Gastroesophageal sphincter (tissue), 4 donors: ENCODE measurements around the gene ATM. TPM values are rescaled to one million over a fixed set of nuclear protein-coding genes. Genes with fewer than 3 reads are reported as not detected.

ENCODE experiments used
- ATAC-seq: fragments of 150-250 bp; one replicate; pipeline ENCODE4 v1.9.1; 2016; ENCODE audit warnings: mild to moderate bottlenecking, moderate library complexity
- H3K27ac ChIP-seq, 4 donors: fragments of 200-600 bp; sonication (generic) in 3 of 4; 1 replicate in 3 of 4; 2 replicates in 1 of 4; pipeline ENCODE4 v1.5.1; 2016 to 2019
- H3K27me3 ChIP-seq: fragments of 200-600 bp; sonication (generic); one replicate; pipeline ENCODE4 v1.5.1; 2019
- H3K36me3 ChIP-seq, 2 donors: fragments of 200-600 bp; sonication (generic); one replicate each; pipeline ENCODE4 v1.5.1; 2019; ENCODE audit warnings: control low read depth in 1 of 2
- H3K4me1 ChIP-seq, 3 donors: fragments of 200-600 bp; sonication (generic); 1 replicate in 2 of 3; 2 replicates in 1 of 3; pipeline ENCODE4 v1.5.1; 2016 to 2019; ENCODE audit warnings: control low read depth in 2 of 3
- H3K4me3 ChIP-seq, 2 donors: fragments of 200-600 bp; sonication (generic); one replicate each; pipeline ENCODE4 v1.5.1; 2019; ENCODE audit warnings: mild to moderate bottlenecking in 1 of 2, moderate library complexity in 1 of 2
- H3K9me3 ChIP-seq, 3 donors: fragments of 200-600 bp; sonication (generic); one replicate each; pipeline ENCODE4 v1.5.1; 2017 to 2019; ENCODE audit warnings: control low read depth in 2 of 3
- EP300 ChIP-seq: sonication (generic); formaldehyde crosslinking; IDR thresholded peaks from one replicate; pipeline ENCODE4 v1.6.1; 2017; ENCODE audit warnings: antibody characterized with exemption, mild to moderate bottlenecking
- POLR2A ChIP-seq, 2 donors: fragments of 450-650 bp; IDR thresholded peaks; one replicate each; pipeline ENCODE4 v1.6.1; 2017; ENCODE audit warnings: antibody characterized with exemption in 2 of 2, mild to moderate bottlenecking in 2 of 2, moderate library complexity in 1 of 2
- POLR2AphosphoS5 ChIP-seq: sonication (generic); formaldehyde crosslinking; IDR thresholded peaks from one replicate; pipeline ENCODE4 v1.6.1; 2017; ENCODE audit warnings: antibody characterized with exemption
- WGBS, 2 donors: methylation state at CpG; one replicate each; pipeline ENCODE4 v1.1.5; 2018; ENCODE audit warnings: low coverage in 1 of 2; 5-methylcytosine and 5-hydroxymethylcytosine counted together
- total RNA-seq, 4 donors: library from RNA; depleted of rRNA; stranded (reverse); fragments of >200 nt; gene quantifications; one replicate each; pipeline ENCODE4 v1.1.0, GENCODE V29; 2016
- TF ChIP-seq, protein P1 (sequence below), 4 experiments: fragments of 200-600 bp in 2 of 4; fragments of 450-650 bp in 2 of 4; sonication (generic) in 1 of 4; IDR thresholded peaks; one replicate each; pipeline ENCODE4 v1.5.1; 2017 to 2019; ENCODE audit warnings: antibody characterized with exemption in 4 of 4, mild to moderate bottlenecking in 2 of 4, moderate library complexity in 2 of 4

The ATM gene
- total RNA-seq, 4 donors from 2014 or later: 36.3 to 88.6 (median 50.2) TPM

DNA sequence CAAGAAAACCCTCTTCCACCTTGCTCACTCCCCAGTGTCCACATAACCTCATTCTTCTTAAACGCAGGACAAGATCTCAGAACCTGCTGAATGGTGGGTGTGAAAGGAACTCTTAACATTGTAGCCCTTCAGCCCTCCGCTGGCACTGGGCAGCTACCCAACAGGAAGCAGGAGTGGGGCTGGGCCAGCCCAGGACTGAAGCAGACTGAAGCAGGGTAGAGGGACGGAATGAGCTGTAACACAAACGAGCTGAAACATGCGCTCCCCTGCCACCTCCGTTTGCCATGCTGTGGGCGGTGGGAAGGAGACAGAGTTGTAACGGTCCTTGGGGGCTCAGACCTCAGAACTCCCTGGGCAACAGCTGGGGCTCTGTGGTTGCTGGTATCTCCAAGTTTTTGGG, 24.0 kb upstream of the ATM start:
- TF ChIP-seq POLR2A (IDR thresholded peaks at IDR 0.05): no peak
- no peak for TF ChIP-seq EP300
- TF ChIP-seq, protein P1, sequence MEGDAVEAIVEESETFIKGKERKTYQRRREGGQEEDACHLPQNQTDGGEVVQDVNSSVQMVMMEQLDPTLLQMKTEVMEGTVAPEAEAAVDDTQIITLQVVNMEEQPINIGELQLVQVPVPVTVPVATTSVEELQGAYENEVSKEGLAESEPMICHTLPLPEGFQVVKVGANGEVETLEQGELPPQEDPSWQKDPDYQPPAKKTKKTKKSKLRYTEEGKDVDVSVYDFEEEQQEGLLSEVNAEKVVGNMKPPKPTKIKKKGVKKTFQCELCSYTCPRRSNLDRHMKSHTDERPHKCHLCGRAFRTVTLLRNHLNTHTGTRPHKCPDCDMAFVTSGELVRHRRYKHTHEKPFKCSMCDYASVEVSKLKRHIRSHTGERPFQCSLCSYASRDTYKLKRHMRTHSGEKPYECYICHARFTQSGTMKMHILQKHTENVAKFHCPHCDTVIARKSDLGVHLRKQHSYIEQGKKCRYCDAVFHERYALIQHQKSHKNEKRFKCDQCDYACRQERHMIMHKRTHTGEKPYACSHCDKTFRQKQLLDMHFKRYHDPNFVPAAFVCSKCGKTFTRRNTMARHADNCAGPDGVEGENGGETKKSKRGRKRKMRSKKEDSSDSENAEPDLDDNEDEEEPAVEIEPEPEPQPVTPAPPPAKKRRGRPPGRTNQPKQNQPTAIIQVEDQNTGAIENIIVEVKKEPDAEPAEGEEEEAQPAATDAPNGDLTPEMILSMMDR (IDR thresholded peaks at IDR 0.05): no peak
- TF ChIP-seq POLR2AphosphoS5: no peak

DNA sequence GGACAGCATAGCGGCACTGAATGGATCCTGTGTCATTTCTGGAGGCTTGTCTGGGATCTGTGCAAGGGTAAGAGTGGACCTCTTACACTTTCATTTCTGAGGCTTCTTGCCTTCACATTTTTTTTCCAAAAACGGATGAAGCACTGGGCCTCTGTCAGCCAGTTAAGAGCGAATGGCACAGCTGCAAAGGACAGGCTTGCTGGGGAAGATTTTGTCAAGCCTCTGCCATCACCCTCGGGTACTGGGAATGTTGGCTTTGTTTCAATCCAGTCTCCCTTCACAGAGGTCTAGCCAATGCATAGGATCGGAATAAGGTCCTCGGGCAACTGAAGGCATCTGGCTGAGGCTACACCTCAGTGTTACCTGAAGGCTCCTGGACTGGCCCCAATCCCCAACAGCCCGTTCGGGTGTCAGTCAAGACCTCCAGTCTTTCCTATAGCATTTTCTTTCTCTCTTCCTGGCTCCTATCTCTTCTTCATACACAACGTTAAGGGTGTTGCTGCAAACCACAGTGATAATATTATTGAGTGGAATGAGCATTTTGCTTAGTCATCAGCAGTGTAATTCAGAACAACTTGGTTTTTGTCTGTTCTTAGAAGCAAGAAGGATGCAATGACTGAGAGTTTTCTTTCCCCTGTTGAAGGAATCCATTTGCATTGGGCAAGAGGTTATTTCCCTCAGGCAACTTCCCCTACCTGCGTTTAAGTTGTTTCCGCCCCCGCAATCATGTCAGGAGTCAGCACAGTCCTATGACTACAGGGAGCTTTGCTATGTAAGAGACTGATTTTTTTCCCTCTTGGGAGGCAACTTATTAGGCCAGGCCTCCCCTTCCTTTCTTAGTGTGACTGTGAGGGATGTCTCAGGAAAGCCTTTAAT, 23.2 kb upstream of the ATM start:
- H3K4me1 ChIP-seq: no peaks in the 10 kb centered on the region
- TF ChIP-seq, protein P1 (IDR thresholded peaks at IDR 0.05): no peak
- TF ChIP-seq EP300 (no peak), POLR2A (IDR thresholded peaks at IDR 0.05) (no peak), POLR2AphosphoS5 (no peak)
- H3K36me3 ChIP-seq: peaks cover 0 to 36% of the 10 kb centered on the region in 2 donors
- no peak for ATAC-seq
- no peaks in the 10 kb centered on the region for H3K9me3 ChIP-seq
- no peaks in the 10 kb centered on the region for H3K27me3 ChIP-seq
- WGBS, 2 donors: 81 to 84% methylated on average over 11 of the region's 12 CpGs
- no peak overlapping the region for H3K4me3 ChIP-seq
- no peak overlapping the region for H3K27ac ChIP-seq

More for the DNA sequence above, 24.0 kb upstream of the ATM start:
- 83 to 100% methylated on average over 1 to 3 of the region's 8 CpGs for WGBS, 2 donors
- Histone ChIP-seq H3K4me3 (no peak overlapping the region), H3K27ac (no peak overlapping the region), H3K9me3 (no peaks in the 10 kb centered on the region), H3K27me3 (no peaks in the 10 kb centered on the region), H3K36me3 (peaks cover 0 to 34% of the 10 kb centered on the region in 2 donors), H3K4me1 (no peaks in the 10 kb centered on the region)
- ATAC-seq: no peak

DNA sequence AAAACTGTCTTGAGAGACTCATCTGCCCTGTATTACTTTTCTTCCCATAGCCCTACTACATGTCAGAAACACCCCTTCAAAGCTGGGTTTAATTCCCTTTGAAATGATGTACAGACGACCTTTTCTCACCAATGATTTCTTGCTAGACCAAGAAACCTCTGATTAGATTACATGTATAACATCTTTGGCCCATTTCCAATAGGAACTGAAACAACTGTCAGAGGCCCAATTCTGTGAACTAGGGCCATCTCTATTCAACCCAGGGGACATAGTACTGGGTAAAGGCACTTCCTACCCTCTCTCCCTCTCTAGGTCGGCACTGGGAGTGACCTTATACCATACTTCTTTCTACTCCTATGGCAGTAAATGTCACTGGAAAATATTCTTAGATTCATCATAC, 19.8 kb upstream of the ATM start:
- ATAC-seq: no peak
- Histone ChIP-seq H3K9me3 (no peaks in the 10 kb centered on the region), H3K36me3 (peaks cover 0 to 52% of the 10 kb centered on the region in 2 donors), H3K27ac (no peak overlapping the region), H3K27me3 (no peaks in the 10 kb centered on the region), H3K4me3 (no peak overlapping the region), H3K4me1 (no peaks in the 10 kb centered on the region)
- WGBS, 2 donors: 78 to 90% methylated on average over 1 to 2 of the region's 2 CpGs
- TF ChIP-seq, protein P1 (IDR thresholded peaks at IDR 0.05): no peak
- TF ChIP-seq POLR2AphosphoS5 (no peak), POLR2A (IDR thresholded peaks at IDR 0.05) (no peak), EP300 (no peak)

DNA sequence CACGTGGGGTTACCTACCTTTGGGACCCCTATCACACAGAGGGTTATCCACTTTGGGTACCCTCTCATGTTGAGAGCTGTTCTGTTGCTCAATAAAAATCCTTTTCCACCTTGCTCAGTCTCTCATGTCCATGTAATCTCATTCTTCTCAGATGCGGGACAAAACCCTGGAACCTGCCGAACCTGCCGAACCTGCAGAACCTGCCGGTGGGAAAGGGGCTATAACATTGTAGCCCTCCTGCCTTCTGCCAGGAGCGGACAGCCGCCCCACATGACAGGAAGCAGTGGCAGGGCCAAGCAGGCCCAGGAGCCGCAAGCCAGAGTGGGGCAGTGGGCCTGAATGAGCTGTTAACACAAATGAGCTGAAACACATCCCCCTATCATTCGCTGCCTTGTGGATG, 18.5 kb upstream of the ATM start:
- Histone ChIP-seq H3K36me3 (peaks cover 0 to 58% of the 10 kb centered on the region in 2 donors), H3K27ac (no peak overlapping the region), H3K4me1 (no peaks in the 10 kb centered on the region), H3K27me3 (no peaks in the 10 kb centered on the region), H3K4me3 (no peak overlapping the region), H3K9me3 (no peaks in the 10 kb centered on the region)
- TF ChIP-seq POLR2AphosphoS5 (no peak), POLR2A (IDR thresholded peaks at IDR 0.05) (no peak), EP300 (no peak)
- TF ChIP-seq, protein P1 (IDR thresholded peaks at IDR 0.05): no peak
- 92 to 100% methylated on average over 1 to 4 of the region's 9 CpGs for WGBS, 2 donors
- ATAC-seq: no peak
